Measurements from ENCODE around the gene MZT2A. TPM values are rescaled to one million over a fixed set of nuclear protein-coding genes. Genes with fewer than 3 reads are reported as not detected.
"Not testable (repeated sequence)": the region's sequence is repeated elsewhere in the genome, so short reads cannot be mapped to it uniquely, and the experiment has no call there.

The MZT2A gene
- polyA plus RNA-seq, 3 donors: 11.1 to 26.0 (median 13.6) TPM

DNA sequence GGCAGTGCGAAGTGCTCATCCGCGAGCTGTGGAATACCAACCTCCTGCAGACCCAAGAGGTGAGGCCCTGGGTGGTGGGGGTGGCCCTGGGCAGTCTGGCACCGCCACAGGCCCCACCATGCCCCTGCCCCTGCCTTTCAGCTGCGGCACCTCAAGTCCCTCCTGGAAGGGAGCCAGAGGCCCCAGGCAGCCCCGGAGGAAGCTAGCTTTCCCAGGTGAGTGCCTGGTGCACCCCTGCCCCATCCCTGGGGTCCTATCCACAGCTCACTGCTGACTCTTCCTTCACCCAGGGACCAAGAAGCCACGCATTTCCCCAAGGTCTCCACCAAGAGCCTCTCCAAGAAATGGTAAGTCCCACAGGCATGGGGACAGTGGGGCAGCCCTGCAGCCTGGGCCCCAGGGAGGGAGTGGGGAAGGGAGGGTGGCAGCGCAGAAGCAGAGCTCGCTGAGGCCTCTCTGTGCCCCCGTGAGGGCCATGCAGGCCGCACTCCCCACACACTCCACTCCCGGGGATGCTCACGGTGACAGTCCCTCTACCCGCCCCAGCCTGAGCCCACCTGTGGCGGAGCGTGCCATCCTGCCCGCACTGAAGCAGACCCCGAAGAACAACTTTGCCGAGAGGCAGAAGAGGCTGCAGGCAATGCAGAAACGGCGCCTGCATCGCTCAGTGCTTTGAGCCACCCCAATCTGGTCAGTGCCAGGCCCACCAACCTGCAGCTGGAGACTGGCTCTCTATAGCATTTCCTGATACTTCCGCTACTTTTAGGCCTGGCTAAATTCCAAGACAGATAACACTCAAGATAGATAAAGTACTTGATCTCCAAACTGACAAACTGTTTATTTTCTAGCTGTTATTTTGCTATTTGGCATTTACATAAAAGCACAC lies 40.8 kb upstream of the MZT2A start:
- H2AFZ ChIP-seq (ENCODE audit: insufficient read depth, low read depth, low read length, poor library complexity, severe bottlenecking); H3K79me2 ChIP-seq (ENCODE audit: insufficient read depth, low read length); H3K9me3 Mint-ChIP-seq; H3K36me3 ChIP-seq (replicated peaks in 1 of 2; ENCODE audit: control insufficient read depth in 1 of 2, insufficient read depth in 2 of 2, low read length in 2 of 2); H4K20me1 ChIP-seq (ENCODE audit: insufficient read depth, low read length); H3K4me1 ChIP-seq (ENCODE audit: control insufficient read depth in 1 of 2, insufficient read depth in 2 of 2, low read length in 2 of 2); H3K9me3 ChIP-seq (replicated peaks in 1 of 2; ENCODE audit: control insufficient read depth in 1 of 2, insufficient read depth in 1 of 2, low read length in 2 of 2); DNase-seq; H3K27ac Mint-ChIP-seq; H3K4me3 Mint-ChIP-seq; H3K4me2 ChIP-seq (replicated peaks; ENCODE audit: extremely low read depth, low read length, poor library complexity, severe bottlenecking); intact Hi-C loops (cut with micrococcal nuclease); H3K36me3 Mint-ChIP-seq; H3K27ac ChIP-seq (ENCODE audit: low read depth in 1 of 2, low read length in 2 of 2); H3K4me3 ChIP-seq (replicated peaks in 1 of 3; ENCODE audit: low read depth in 2 of 3, low read length in 3 of 3); H3K9ac ChIP-seq (ENCODE audit: insufficient read depth, low read length, poor library complexity, severe bottlenecking): not testable (repeated sequence)
- peaks cover 17 to 24% (median 22%) of the 10 kb centered on the region in 3 donors for H3K27me3 Mint-ChIP-seq (ENCODE audit: low read depth in 3 of 3)
- H3K4me1 Mint-ChIP-seq: peaks cover 10% of the 10 kb centered on the region
- WGBS (ENCODE audit: insufficient coverage): 86% methylated on average over 5 of the region's 23 CpGs
- H3K27me3 ChIP-seq (ENCODE audit: control insufficient read depth in 2 of 2, insufficient read depth in 2 of 2, low read length in 2 of 2): peaks cover 0 to 17% of the 10 kb centered on the region in 2 donors

GRCh38 chr2:131531547-131532185 lies 39.5 kb upstream of the MZT2A start:
- H3K79me2 ChIP-seq (ENCODE audit: insufficient read depth, low read length); H3K4me3 ChIP-seq (replicated peaks in 1 of 3; ENCODE audit: low read depth in 2 of 3, low read length in 3 of 3); H3K9ac ChIP-seq (ENCODE audit: insufficient read depth, low read length, poor library complexity, severe bottlenecking); H3K36me3 Mint-ChIP-seq; DNase-seq; H4K20me1 ChIP-seq (ENCODE audit: insufficient read depth, low read length); H3K4me3 Mint-ChIP-seq; H3K27ac ChIP-seq (ENCODE audit: low read depth in 1 of 2, low read length in 2 of 2); H3K9me3 Mint-ChIP-seq; H2AFZ ChIP-seq (ENCODE audit: insufficient read depth, low read depth, low read length, poor library complexity, severe bottlenecking); H3K36me3 ChIP-seq (replicated peaks in 1 of 2; ENCODE audit: control insufficient read depth in 1 of 2, insufficient read depth in 2 of 2, low read length in 2 of 2); H3K4me2 ChIP-seq (replicated peaks; ENCODE audit: extremely low read depth, low read length, poor library complexity, severe bottlenecking); H3K9me3 ChIP-seq (replicated peaks in 1 of 2; ENCODE audit: control insufficient read depth in 1 of 2, insufficient read depth in 1 of 2, low read length in 2 of 2); intact Hi-C loops (cut with micrococcal nuclease); H3K27ac Mint-ChIP-seq: not testable (repeated sequence)
- peaks cover 14% of the 10 kb centered on the region for H3K4me1 Mint-ChIP-seq
- Histone ChIP-seq H3K4me1 (ENCODE audit: control insufficient read depth in 1 of 2, insufficient read depth in 2 of 2, low read length in 2 of 2) (peaks cover 7 to 10% of the 10 kb centered on the region in 2 donors), H3K27me3 (ENCODE audit: control insufficient read depth in 2 of 2, insufficient read depth in 2 of 2, low read length in 2 of 2) (peaks cover 0 to 17% of the 10 kb centered on the region in 2 donors)
- peaks cover 23 to 36% (median 24%) of the 10 kb centered on the region in 3 donors for H3K27me3 Mint-ChIP-seq (ENCODE audit: low read depth in 3 of 3)
- no CpG with 5 or more reads among the region's 11 CpGs for WGBS (ENCODE audit: insufficient coverage)

DNA sequence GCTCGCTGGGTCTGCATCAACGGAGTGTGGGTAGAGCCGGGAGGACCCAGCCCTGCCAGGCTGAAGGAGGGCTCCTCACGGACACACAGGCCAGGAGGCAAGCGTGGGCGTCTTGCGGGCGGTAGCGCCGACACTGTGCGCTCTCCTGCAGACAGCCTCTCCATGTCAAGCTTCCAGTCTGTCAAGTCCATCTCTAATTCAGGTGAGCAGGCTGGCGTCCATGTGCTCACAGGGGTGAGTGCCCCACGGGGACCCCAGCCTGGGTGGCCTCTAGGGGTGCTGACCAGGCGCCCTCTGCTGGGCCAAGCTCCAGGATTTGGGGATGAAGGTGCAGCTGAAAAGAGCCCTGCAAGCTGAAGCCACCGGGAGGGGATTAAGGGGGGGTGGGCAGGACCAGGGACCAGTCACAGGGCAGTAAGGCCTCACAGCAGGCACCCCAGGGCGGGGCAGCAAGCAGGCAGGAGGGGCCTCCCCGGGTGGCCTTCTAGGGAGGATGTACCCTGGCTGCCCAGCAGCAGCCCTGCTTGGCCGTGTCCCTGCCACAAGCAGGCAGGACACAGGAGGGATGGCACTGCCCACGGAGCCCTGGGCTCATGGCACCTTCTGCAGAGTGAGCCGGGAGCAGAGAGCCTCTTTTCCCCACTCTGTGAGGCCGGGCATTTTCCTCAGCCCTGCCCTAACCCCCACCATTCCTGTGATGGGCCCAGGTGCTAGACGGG lies 38.6 kb upstream of the MZT2A start:
- 74% methylated on average over 7 of the region's 22 CpGs for WGBS (ENCODE audit: insufficient coverage)
- Mint-ChIP-seq H3K4me1 (peaks cover 14% of the 10 kb centered on the region), H3K27me3 (ENCODE audit: low read depth in 3 of 3) (peaks cover 24 to 44% (median 24%) of the 10 kb centered on the region in 3 donors)
- H3K4me3 Mint-ChIP-seq; intact Hi-C loops (cut with micrococcal nuclease); H3K36me3 ChIP-seq (replicated peaks in 1 of 2; ENCODE audit: control insufficient read depth in 1 of 2, insufficient read depth in 2 of 2, low read length in 2 of 2); H3K4me3 ChIP-seq (replicated peaks in 1 of 3; ENCODE audit: low read depth in 2 of 3, low read length in 3 of 3); H3K4me2 ChIP-seq (replicated peaks; ENCODE audit: extremely low read depth, low read length, poor library complexity, severe bottlenecking); H3K9ac ChIP-seq (ENCODE audit: insufficient read depth, low read length, poor library complexity, severe bottlenecking); H3K9me3 Mint-ChIP-seq; H3K79me2 ChIP-seq (ENCODE audit: insufficient read depth, low read length); DNase-seq; H3K36me3 Mint-ChIP-seq; H2AFZ ChIP-seq (ENCODE audit: insufficient read depth, low read depth, low read length, poor library complexity, severe bottlenecking); H4K20me1 ChIP-seq (ENCODE audit: insufficient read depth, low read length); H3K27ac Mint-ChIP-seq; H3K27ac ChIP-seq (ENCODE audit: low read depth in 1 of 2, low read length in 2 of 2); H3K9me3 ChIP-seq (replicated peaks in 1 of 2; ENCODE audit: control insufficient read depth in 1 of 2, insufficient read depth in 1 of 2, low read length in 2 of 2): not testable (repeated sequence)
- Histone ChIP-seq H3K4me1 (ENCODE audit: control insufficient read depth in 1 of 2, insufficient read depth in 2 of 2, low read length in 2 of 2) (peaks cover 7 to 10% of the 10 kb centered on the region in 2 donors), H3K27me3 (ENCODE audit: control insufficient read depth in 2 of 2, insufficient read depth in 2 of 2, low read length in 2 of 2) (peaks cover 0 to 17% of the 10 kb centered on the region in 2 donors)

DNA sequence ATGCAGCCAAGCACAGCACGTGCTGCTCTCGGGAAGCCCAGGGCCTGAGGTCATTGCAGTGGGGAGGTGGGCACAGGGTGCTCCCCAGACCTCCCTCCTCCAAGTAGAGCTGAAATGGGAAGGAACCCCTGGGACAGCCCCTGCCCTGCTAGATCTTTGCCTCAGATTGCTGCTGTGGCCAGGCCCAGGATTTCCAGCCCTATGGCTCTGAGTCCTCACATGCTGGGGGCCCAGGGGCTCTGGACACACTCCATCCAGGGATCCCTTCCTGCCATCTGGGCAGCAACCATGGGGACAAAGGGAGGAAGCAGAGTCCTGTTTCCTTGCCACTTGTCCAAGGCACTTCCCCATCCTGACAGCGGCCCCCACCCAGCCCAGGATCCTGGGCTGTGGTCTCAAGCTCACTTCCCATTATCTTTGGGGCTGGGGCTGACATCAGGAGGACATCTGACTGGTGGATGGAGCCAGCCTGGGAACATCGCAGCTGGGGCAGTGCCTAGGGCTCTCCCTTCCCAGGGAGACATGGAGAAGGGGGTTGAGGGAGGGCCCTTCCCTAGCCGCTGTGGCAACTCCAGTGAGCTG lies 37.8 kb upstream of the MZT2A start:
- H3K27ac Mint-ChIP-seq; H3K27ac ChIP-seq (ENCODE audit: low read depth in 1 of 2, low read length in 2 of 2); H3K36me3 ChIP-seq (replicated peaks in 1 of 2; ENCODE audit: control insufficient read depth in 1 of 2, insufficient read depth in 2 of 2, low read length in 2 of 2); H2AFZ ChIP-seq (ENCODE audit: insufficient read depth, low read depth, low read length, poor library complexity, severe bottlenecking); H3K4me2 ChIP-seq (replicated peaks; ENCODE audit: extremely low read depth, low read length, poor library complexity, severe bottlenecking); H3K4me3 ChIP-seq (replicated peaks in 1 of 3; ENCODE audit: low read depth in 2 of 3, low read length in 3 of 3); H3K9ac ChIP-seq (ENCODE audit: insufficient read depth, low read length, poor library complexity, severe bottlenecking); H4K20me1 ChIP-seq (ENCODE audit: insufficient read depth, low read length); DNase-seq; H3K79me2 ChIP-seq (ENCODE audit: insufficient read depth, low read length); H3K4me3 Mint-ChIP-seq; H3K9me3 Mint-ChIP-seq; intact Hi-C loops (cut with micrococcal nuclease); H3K36me3 Mint-ChIP-seq; H3K9me3 ChIP-seq (replicated peaks in 1 of 2; ENCODE audit: control insufficient read depth in 1 of 2, insufficient read depth in 1 of 2, low read length in 2 of 2): not testable (repeated sequence)
- H3K27me3 Mint-ChIP-seq (ENCODE audit: low read depth in 3 of 3): peaks cover 22 to 44% (median 24%) of the 10 kb centered on the region in 3 donors
- Histone ChIP-seq H3K4me1 (ENCODE audit: control insufficient read depth in 1 of 2, insufficient read depth in 2 of 2, low read length in 2 of 2) (peaks cover 7 to 10% of the 10 kb centered on the region in 2 donors), H3K27me3 (ENCODE audit: control insufficient read depth in 2 of 2, insufficient read depth in 2 of 2, low read length in 2 of 2) (peaks cover 0 to 17% of the 10 kb centered on the region in 2 donors)
- H3K4me1 Mint-ChIP-seq: peaks cover 14% of the 10 kb centered on the region
- no CpG with 5 or more reads among the region's 5 CpGs for WGBS (ENCODE audit: insufficient coverage)
